Activated CD8-positive, alpha-beta memory T cell treated with anti-CD3 and anti-CD28 coated beads, Interleukin-2, amount 10 ng/mL, durations not matched to agents 7 days and 5 days (primary cell): ENCODE data around the gene MMP15. TPM values are rescaled to one million over a fixed set of nuclear protein-coding genes. Genes with fewer than 3 reads are reported as not detected.
"Not testable (repeated sequence)": the region's sequence is repeated elsewhere in the genome, so short reads cannot be mapped to it uniquely, and the experiment has no call there.

Experiments used
- ATAC-seq: fragments of 150-1000 bp; cut with Tn5 transposase; one replicate; pipeline ENCODE4 v1.10.0; 2021; ENCODE audit warnings: moderate library complexity
- CTCF ChIA-PET: fragments of 350-600 bp; sonication (Branson Sonifier 250); formaldehyde crosslinking; loops from one replicate; lab custom pipeline; 2021; ENCODE audit warnings: antibody characterized with exemption; lab: Charles Lee
- DNase-seq: peaks from one replicate; pipeline ENCODE4 v3.0.0-alpha.2; 2020
- H3K27ac Mint-ChIP-seq: one replicate; pipeline ENCODE4 v1.8.0; 2021; ENCODE audit warnings: mild to moderate bottlenecking, mixed read lengths
- H3K27me3 Mint-ChIP-seq: one replicate; pipeline ENCODE4 v1.8.0; 2021; ENCODE audit warnings: mixed read lengths
- H3K36me3 Mint-ChIP-seq: one replicate; pipeline ENCODE4 v1.8.0; 2021; ENCODE audit warnings: mild to moderate bottlenecking, mixed read lengths
- H3K4me1 Mint-ChIP-seq: one replicate; pipeline ENCODE4 v1.8.0; 2021; ENCODE audit warnings: mixed read lengths
- H3K4me3 Mint-ChIP-seq: one replicate; pipeline ENCODE4 v1.8.0; 2021; ENCODE audit warnings: mild to moderate bottlenecking, moderate library complexity, mixed read lengths
- H3K9me3 Mint-ChIP-seq: one replicate; pipeline ENCODE4 v1.8.0; 2022; ENCODE audit warnings: low read depth, mixed read lengths
- total RNA-seq, 2 experiments: library from RNA; stranded (reverse); gene quantifications; one replicate each; pipeline ENCODE4 v1.2.3, GENCODE V29; 2021

MMP15 gene
- total RNA-seq, 2 experiments from 2014 or later, result 0.75 to 1.1 TPM

DNA sequence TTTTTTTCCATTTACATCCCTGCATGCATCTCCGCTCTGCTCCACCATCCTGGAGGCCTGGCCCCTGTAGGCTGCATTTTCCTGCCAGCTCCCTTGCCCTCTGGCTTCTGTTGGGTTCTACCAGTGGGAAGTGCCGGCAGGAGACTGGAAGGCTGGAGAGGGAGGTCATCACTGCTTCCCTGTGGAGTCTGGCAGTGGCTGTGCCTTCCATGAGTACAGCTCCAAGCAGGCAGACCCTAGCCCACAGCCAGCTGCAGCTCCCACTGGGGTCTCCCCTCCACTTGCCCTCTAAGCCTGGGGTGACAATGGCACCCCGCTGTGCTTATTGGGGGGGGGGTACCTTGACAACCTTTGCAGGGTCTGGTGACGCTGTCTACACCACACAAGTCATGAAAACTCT is 37.3 kb downstream of the MMP15 start:
- Mint-ChIP-seq H3K4me3 (no peak overlapping the region), H3K36me3 (no peaks in the 10 kb centered on the region), H3K4me1 (no peaks in the 10 kb centered on the region), H3K9me3 (no peaks in the 10 kb centered on the region), H3K27ac (no peak overlapping the region), H3K27me3 (no peaks in the 10 kb centered on the region)
- no peak for DNase-seq
- ATAC-seq, result no peak
- CTCF ChIA-PET, result interaction anchor here (0.8 kb wide), 1 partner anchor 35 kb away, joined by 4 read pairs; no protein-coding TSS in a partner anchor

DNA sequence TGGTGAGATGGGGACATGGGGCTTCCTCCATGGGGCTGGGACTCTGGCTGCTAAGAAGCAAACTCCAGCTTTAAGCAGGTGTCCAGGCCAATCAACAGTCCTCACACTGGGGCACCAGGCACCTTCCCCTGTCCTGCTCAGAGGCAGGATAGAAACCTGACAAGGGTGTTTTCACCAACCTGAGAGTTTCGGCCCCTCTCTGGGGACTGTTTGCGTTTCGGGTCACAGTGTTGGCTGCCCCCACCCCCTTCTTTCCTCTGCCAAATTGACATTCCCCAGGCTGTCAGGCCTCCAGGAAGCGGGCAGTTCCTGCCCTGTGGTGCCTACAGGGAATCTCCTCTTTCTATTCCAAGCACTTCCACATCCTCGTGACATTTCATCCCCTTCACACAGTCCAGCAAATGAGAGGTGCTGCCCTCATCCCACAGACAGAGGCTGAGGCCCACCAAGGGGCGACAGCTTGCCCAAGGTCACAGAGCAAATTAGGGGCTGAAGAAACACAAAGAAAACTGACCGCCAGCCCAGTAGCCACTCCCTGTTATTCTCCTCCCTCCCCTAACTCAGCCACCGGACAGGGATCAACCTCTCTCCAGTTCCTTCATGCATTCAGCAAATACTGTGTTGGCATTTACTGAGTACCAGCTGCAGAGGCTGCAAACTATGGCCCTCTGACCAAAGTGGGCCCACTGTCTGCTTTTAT is 38.0 kb downstream of the MMP15 start:
- no peaks in the 10 kb centered on the region for H3K27me3 Mint-ChIP-seq
- CTCF ChIA-PET, result interaction anchor here (0.8 kb wide), 1 partner anchor 34 kb away, joined by 4 read pairs; no protein-coding TSS in a partner anchor
- H3K4me1 Mint-ChIP-seq, result no peaks in the 10 kb centered on the region
- H3K4me3 Mint-ChIP-seq, result no peak overlapping the region
- H3K9me3 Mint-ChIP-seq, result no peaks in the 10 kb centered on the region
- no peak overlapping the region for H3K27ac Mint-ChIP-seq
- H3K36me3 Mint-ChIP-seq, result no peaks in the 10 kb centered on the region
- no peak for DNase-seq
- ATAC-seq, result no peak

DNA sequence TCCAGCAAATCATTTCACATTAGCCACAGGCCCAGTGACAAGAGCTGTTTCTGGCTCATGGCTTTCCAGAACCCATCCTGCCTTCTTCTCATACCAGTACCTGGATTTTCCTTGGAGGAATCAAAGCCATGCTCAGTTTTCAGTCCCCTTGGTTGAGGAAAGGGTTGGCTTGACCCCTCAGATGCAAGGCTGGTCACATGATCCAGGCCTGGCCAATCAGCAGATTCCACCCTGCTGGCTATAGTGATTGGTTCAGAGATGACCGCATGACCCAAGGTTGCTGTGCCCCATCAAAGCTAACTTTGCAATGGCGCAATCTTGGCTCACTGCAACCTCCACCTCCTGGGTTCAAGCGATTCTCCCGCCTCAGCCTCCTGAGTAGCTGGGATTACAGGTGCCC is 45.0 kb downstream of the MMP15 start:
- Mint-ChIP-seq H3K4me3 (no peak overlapping the region), H3K36me3 (no peaks in the 10 kb centered on the region), H3K4me1 (no peaks in the 10 kb centered on the region), H3K27ac (no peak overlapping the region), H3K27me3 (no peaks in the 10 kb centered on the region), H3K9me3 (peaks cover 5% of the 10 kb centered on the region)
- CTCF ChIA-PET, result no interaction called here
- no peak for ATAC-seq
- DNase-seq, result no peak

DNA sequence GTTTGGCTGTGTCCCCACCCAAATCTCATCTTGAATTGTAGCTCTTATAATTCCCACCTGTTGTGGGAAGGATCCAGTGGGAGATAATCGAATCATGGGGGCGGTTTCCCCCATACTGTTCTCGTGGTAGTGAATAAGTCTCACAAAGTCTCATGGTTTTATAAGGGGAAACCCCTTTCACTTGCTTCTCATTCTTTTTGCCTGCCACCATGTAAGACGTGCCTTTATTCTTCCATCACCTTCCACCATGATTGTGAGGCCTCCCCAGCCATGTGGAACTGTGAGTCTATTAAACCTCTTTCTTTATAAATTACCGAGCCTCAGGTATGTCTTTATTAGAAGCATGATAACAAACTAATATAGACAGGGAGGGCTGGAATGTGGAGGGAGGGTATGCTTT is 46.6 kb downstream of the MMP15 start:
- H3K27ac Mint-ChIP-seq, H3K9me3 Mint-ChIP-seq, ATAC-seq, H3K27me3 Mint-ChIP-seq, H3K4me1 Mint-ChIP-seq, DNase-seq, H3K4me3 Mint-ChIP-seq, CTCF ChIA-PET, H3K36me3 Mint-ChIP-seq: not testable (repeated sequence)

DNA sequence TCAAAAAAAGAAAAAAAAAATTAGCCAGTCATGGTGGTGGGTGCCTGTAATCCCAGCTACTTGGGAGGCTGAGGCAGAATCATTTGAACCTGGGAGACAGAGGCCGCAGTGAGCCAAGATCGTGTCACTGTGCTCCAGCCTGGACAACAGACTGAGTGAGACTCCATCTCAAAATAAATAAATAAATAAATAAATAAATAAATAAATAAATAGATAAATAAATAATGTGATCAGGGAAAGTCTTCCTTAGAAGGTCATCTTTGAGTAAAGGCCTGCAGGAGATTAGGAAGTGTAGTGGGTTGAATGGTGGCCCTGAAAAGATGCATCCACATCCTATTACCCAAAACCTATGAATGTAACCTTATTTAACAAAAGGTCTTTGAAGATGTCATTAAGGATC is 47.5 kb downstream of the MMP15 start:
- H3K27ac Mint-ChIP-seq, DNase-seq, H3K36me3 Mint-ChIP-seq, CTCF ChIA-PET, H3K27me3 Mint-ChIP-seq, H3K4me3 Mint-ChIP-seq, H3K9me3 Mint-ChIP-seq, H3K4me1 Mint-ChIP-seq, ATAC-seq: not testable (repeated sequence)

DNA sequence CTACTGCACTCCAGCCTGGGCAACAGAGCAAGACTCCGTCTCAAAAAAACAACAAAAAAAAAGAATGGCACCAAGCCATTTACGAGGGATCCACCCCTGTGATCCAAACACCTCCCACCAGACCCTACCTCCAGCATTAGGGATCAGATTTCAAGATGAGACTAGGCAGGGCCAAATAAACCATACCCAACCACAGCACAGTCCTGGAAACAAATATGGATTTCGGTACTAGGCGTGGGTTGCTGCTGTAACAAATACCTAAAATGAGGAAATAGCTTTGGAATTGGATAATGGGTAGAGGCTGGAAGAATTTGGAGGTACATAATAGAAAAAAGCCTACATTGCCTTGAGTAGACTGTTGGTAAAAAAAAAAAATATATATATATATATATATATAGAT is 49.1 kb downstream of the MMP15 start:
- ATAC-seq, result no peak
- H3K36me3 Mint-ChIP-seq, result no peaks in the 10 kb centered on the region
- H3K4me3 Mint-ChIP-seq, result no peak overlapping the region
- no peak overlapping the region for H3K27ac Mint-ChIP-seq
- no peaks in the 10 kb centered on the region for H3K4me1 Mint-ChIP-seq
- CTCF ChIA-PET, result no interaction called here
- H3K9me3 Mint-ChIP-seq, result peaks cover 5% of the 10 kb centered on the region
- DNase-seq, result no peak
- no peaks in the 10 kb centered on the region for H3K27me3 Mint-ChIP-seq

DNA sequence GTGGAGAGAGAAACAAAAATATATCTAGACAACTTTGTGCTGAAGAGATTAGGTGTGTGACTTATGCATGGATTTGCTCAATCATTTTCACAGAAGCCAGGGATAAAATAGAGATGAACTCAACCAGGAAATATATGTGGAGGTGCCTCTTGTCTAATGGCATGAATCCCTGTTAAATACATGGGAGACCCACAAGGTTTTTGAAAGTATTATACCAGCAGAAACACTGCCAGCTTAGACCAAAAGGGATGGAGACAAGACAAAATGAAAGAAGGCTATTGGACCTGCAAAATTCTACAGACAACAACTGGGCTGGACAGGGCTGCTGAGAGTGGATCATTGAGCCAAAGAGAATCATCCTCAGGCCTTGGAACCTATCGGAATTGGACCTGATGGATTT is 51.0 kb downstream of the MMP15 start:
- peaks cover 5% of the 10 kb centered on the region for H3K9me3 Mint-ChIP-seq
- no peak overlapping the region for H3K27ac Mint-ChIP-seq
- H3K27me3 Mint-ChIP-seq, result no peaks in the 10 kb centered on the region
- CTCF ChIA-PET, result no interaction called here
- ATAC-seq (no peak), DNase-seq (no peak)
- no peak overlapping the region for H3K4me3 Mint-ChIP-seq
- H3K4me1 Mint-ChIP-seq, result no peaks in the 10 kb centered on the region
- H3K36me3 Mint-ChIP-seq, result no peaks in the 10 kb centered on the region

DNA sequence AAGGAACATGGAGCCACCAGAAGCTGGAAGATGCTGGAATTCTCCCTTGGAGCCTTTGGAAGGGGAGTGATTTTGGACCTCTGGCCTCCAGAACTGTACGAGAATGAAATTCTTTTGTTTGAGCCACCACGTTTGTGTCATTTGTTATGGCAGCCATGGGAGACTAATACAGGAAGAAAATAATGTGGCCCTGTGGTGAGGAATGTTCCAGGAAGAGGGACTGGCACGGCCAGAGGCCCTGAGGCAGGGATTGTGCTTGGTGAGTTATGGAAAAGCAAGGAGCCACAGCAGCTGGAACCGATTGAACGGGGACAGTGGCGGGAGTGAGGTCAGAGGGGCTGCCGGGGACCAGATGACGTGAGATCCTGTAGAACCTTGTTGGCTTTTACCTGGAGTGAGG is 52.2 kb downstream of the MMP15 start:
- Mint-ChIP-seq H3K4me3 (no peak overlapping the region), H3K4me1 (no peaks in the 10 kb centered on the region), H3K27ac (no peak overlapping the region), H3K9me3 (no peaks in the 10 kb centered on the region), H3K27me3 (no peaks in the 10 kb centered on the region), H3K36me3 (no peaks in the 10 kb centered on the region)
- ATAC-seq (no peak), DNase-seq (no peak)
- CTCF ChIA-PET, result no interaction called here

DNA sequence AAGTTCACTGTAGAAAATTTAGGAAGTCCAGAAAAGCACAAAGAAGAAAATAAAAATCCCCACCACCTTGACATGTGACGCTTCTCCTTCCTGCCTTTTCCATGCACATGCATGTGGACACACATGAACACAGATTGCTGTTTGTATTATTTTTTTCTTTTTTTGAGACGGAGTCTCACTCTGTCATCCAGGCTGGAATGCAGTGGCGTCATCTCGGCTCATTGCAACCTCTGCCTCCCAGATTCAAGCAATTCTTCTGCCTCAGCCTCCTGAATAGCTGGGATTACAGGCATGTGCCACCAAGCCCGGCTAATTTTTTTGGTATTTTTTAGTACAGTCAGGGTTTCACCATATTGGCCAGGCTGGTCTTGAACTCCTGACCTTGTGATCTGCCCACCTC is 55.1 kb downstream of the MMP15 start:
- ATAC-seq, H3K4me1 Mint-ChIP-seq, H3K27me3 Mint-ChIP-seq, H3K9me3 Mint-ChIP-seq, H3K27ac Mint-ChIP-seq, DNase-seq, H3K36me3 Mint-ChIP-seq, CTCF ChIA-PET, H3K4me3 Mint-ChIP-seq: not testable (repeated sequence)

DNA sequence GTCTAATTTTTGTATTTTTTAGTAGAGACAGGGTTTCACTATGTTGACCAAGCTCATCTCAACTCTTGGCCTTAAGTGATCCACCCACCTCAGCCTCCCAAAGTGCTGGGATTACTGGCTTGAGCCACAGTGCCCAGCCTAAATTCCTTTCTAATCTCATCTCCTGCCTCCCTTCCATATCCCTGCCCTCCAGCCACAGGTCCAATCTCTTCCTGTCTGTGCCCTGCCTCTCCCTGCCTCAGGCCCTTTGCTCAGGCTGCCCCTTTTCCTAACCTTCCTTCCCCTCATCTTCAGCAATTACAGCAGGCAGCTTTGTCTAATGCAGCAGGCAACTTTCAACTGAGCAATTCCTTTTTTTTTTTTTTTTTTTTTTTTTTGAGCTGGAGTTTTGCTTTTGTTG is 56.8 kb downstream of the MMP15 start:
- H3K4me3 Mint-ChIP-seq, result no peak overlapping the region
- ATAC-seq (no peak), DNase-seq (no peak)
- CTCF ChIA-PET, result no interaction called here
- no peak overlapping the region for H3K27ac Mint-ChIP-seq
- no peaks in the 10 kb centered on the region for H3K9me3 Mint-ChIP-seq
- H3K4me1 Mint-ChIP-seq, result no peaks in the 10 kb centered on the region
- H3K36me3 Mint-ChIP-seq, result no peaks in the 10 kb centered on the region
- no peaks in the 10 kb centered on the region for H3K27me3 Mint-ChIP-seq

DNA sequence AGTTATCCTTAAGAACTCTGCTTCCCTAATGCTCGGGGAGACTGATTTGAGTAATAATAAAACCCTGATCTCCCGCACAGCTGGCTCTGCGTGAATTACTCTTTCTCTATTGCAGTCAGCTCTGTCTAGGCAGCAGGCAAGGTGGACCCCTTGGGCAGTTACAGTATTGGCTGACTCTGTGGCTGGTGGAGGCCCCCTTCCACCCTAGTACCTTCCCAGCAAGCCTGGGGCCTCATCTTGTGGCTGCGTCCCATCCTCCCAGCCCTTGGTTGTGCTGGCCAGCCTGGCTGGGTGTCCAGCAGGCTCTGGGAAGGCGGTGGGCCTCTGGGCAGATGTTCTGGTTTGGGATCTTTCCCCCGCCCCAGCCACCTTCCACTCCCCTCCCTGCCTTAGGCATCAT is 59.1 kb downstream of the MMP15 start:
- no peak for DNase-seq
- no peak for ATAC-seq
- no peaks in the 10 kb centered on the region for H3K9me3 Mint-ChIP-seq
- no peaks in the 10 kb centered on the region for H3K4me1 Mint-ChIP-seq
- no peaks in the 10 kb centered on the region for H3K36me3 Mint-ChIP-seq
- no peak overlapping the region for H3K27ac Mint-ChIP-seq
- H3K4me3 Mint-ChIP-seq, result no peak overlapping the region
- no peaks in the 10 kb centered on the region for H3K27me3 Mint-ChIP-seq
- CTCF ChIA-PET, result interaction anchor here (1.0 kb wide), 1 partner anchor 13 kb away, joined by 3 read pairs; no protein-coding TSS in a partner anchor

DNA sequence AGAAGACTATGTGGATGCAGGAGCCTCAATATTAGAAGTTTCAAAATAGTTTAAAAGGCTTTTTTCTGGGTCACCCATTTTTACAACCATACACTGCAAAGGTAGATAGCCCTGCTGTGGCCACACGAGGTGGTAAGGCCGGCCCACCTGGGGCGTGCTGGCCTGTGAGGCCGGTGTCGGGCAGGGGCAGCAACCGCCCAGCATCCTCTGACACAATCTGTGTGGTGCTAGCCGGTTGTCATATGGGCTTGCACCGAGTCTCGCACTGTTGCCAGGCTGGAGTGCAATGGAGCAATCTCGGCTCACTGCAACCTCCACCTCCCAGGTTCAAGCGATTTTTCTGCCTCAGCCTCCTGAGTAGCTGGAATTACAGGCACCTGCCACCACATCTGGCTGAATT is 59.6 kb downstream of the MMP15 start:
- Mint-ChIP-seq H3K36me3 (no peaks in the 10 kb centered on the region), H3K9me3 (no peaks in the 10 kb centered on the region), H3K27ac (no peak overlapping the region), H3K27me3 (no peaks in the 10 kb centered on the region), H3K4me3 (no peak overlapping the region), H3K4me1 (no peaks in the 10 kb centered on the region)
- ATAC-seq (no peak), DNase-seq (no peak)
- CTCF ChIA-PET, result no interaction called here

DNA sequence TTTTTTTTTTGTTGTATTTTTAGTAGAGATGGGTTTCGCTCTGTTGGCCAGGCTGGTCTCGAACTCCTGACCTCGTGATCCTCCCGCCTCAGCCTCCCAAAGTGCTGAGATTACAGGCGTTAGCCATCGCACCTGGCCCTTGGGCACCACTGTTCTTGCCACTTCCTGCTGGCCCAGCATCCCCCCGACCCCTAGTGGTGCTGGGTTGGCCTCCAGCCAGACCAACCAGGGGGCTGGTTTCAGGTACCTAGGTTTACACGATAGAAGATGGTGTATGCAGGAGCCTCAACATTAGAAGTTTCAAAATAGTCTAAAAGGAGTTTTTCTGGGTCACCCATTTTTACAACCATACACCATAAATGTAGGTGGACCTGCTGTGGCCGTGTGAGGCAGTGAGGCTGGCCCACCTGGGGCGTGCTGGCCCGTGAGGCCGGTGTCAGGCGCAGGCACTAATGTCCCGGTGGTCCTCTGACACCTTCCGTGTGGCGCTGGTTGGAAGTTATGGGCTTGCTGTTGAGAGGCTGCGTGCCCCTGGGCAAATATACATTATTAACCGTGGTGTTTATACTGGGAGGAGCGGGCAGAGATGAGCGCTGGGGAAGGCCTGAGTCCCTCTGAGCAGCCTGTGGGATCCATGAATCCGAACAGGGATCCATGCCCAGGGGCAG is 60.2 kb downstream of the MMP15 start:
- DNase-seq, result no peak

More for the DNA sequence above, 60.2 kb downstream of the MMP15 start:
- no peak for ATAC-seq
- Mint-ChIP-seq H3K36me3 (no peaks in the 10 kb centered on the region), H3K9me3 (no peaks in the 10 kb centered on the region), H3K27me3 (no peaks in the 10 kb centered on the region), H3K27ac (no peak overlapping the region), H3K4me1 (no peaks in the 10 kb centered on the region), H3K4me3 (no peak overlapping the region)
- CTCF ChIA-PET, result no interaction called here
